Measurements from ENCODE around the gene LCN6. TPM values are rescaled to one million over a fixed set of nuclear protein-coding genes. Genes with fewer than 3 reads are reported as not detected.

Gene LCN6
- total RNA-seq, 6 experiments from 2014 or later, result not detected

GRCh38 chr9:136793086-136793946 is 45.0 kb upstream of the LCN6 start:
- Mint-ChIP-seq H3K4me3 (no peak overlapping the region), H3K27ac (no peak overlapping the region), H3K27me3 (ENCODE audit: insufficient read depth) (peaks cover 15% of the 10 kb centered on the region), H3K4me1 (ENCODE audit: low read depth) (peaks cover 38% of the 10 kb centered on the region), H3K9me3 (no peaks in the 10 kb centered on the region), H3K36me3 (ENCODE audit: low read depth) (peaks cover 5% of the 10 kb centered on the region)
- DNase-seq, result no peak
- TF ChIP-seq CTCF (IDR thresholded peaks at IDR 0.05), result no peak

DNA sequence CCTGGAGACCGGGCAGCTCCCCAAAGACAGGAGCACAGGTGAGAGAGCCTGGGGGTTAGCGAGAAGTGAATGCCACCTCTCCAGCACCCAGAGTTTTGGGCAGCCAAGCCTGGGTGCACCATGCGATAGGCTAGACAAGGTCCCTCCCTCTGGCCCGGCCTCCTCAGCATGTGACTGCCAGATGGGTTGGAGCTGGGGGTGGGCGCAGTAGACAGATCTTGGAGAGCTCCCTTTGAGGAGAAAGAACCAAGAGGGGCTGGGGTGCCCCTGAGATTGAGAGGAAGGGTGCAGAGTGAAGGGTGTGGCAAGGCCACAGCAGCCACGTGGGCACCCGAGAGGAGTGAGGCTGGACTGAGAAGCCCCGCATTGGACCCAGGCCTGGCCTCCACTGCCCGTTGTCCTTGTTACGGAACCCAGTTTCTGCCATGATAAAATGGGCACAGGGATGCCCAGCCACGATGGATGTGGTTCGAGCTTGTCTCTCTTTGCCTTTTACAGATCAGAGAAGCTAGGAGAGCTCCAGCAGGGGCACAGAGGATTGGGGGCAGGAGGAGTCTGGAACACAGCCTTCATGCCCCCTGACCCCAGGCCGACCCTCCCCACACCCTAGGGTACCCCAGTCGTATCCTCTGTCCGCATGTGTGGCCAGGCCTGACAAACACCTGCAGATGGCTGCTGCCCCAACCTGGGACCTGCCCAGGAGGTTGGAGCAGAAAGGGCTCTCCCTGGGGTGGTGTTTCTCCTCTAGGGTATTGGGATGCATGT is 44.2 kb upstream of the LCN6 start:
- H3K36me3 Mint-ChIP-seq (ENCODE audit: low read depth), result peaks cover 5% of the 10 kb centered on the region
- H3K4me3 Mint-ChIP-seq, result peak overlapping the region; percentile 86
- H3K9me3 Mint-ChIP-seq, result no peaks in the 10 kb centered on the region
- peaks cover 12% of the 10 kb centered on the region for H3K27me3 Mint-ChIP-seq (ENCODE audit: insufficient read depth)
- DNase-seq, result no peak
- H3K27ac Mint-ChIP-seq, result peak overlapping the region; percentile 7; the same call in 1 of the 2 replicates
- no peak for TF ChIP-seq CTCF (IDR thresholded peaks at IDR 0.05)
- peaks cover 46% of the 10 kb centered on the region for H3K4me1 Mint-ChIP-seq (ENCODE audit: low read depth)

GRCh38 chr9:136791516-136792276 is 43.4 kb upstream of the LCN6 start:
- Mint-ChIP-seq H3K9me3 (no peaks in the 10 kb centered on the region), H3K27me3 (ENCODE audit: insufficient read depth) (peaks cover 5% of the 10 kb centered on the region), H3K4me3 (peak overlapping the region; percentile 86), H3K4me1 (ENCODE audit: low read depth) (peaks cover 42% of the 10 kb centered on the region), H3K27ac (peak overlapping the region; percentile 62; the same call in 1 of the 2 replicates), H3K36me3 (ENCODE audit: low read depth) (peaks cover 5% of the 10 kb centered on the region)
- no peak for DNase-seq
- TF ChIP-seq CTCF (IDR thresholded peaks at IDR 0.05), result peak; percentile 100

- no peak for TF ChIP-seq CTCF (IDR thresholded peaks at IDR 0.05)
- no peaks in the 10 kb centered on the region for H3K9me3 Mint-ChIP-seq
- H3K4me1 Mint-ChIP-seq (ENCODE audit: low read depth), result peaks cover 34% of the 10 kb centered on the region
- peak within 1 kb of the TSS; percentile 86 for H3K4me3 Mint-ChIP-seq
- DNase-seq, result peak; percentile 99
- H3K27ac Mint-ChIP-seq, result peak within 1 kb of the TSS; percentile 62
- peaks cover 2% of the 10 kb centered on the region for H3K27me3 Mint-ChIP-seq (ENCODE audit: insufficient read depth)
- H3K36me3 Mint-ChIP-seq (ENCODE audit: low read depth), result peaks cover 5% of the 10 kb centered on the region
These were observed 42.6 kb upstream of the LCN6 start, which contains the start of gene TMEM141 for GRCh38 chr9:136790640-136791515. Gene TMEM141, plus strand, starts transcription at chr9:136791344. Its CDS starts 27 bp downstream, at chr9:136791371.

Data from HFFc6 (cell line).